ENCODE measurements around the gene CRYL1.

GRCh38 chr13:20512042-20512683, 13.5 kb downstream of the CRYL1 start:
- TF ChIP-seq TAF1 (IDR thresholded peaks at IDR 0.05; ENCODE audit: borderline replicate concordance, insufficient read depth, low read length) (no peak), POLR2AphosphoS5 (IDR thresholded peaks at IDR 0.05; ENCODE audit: low read depth, low read length) (no peak), REST (IDR thresholded peaks at IDR 0.05; ENCODE audit: insufficient read depth in 1 of 2, low read depth in 2 of 2, low read length in 2 of 2) (no peak)
